Measurements from ENCODE around the gene SLC35A4.

- TF ChIP-seq CTCF (conservative IDR thresholded peaks at IDR 0.05 in 1 of 2, IDR thresholded peaks at IDR 0.05 in 1 of 2; ENCODE audit: extremely low read depth in 1 of 2, insufficient read depth in 1 of 2, low read depth in 1 of 2, low read length in 2 of 2) (no peak), EZH2 (IDR thresholded peaks at IDR 0.05; ENCODE audit: borderline replicate concordance, low read length) (no peak)
These were observed 8.8 kb upstream of the SLC35A4 start for GRCh38 chr5:140555747-140556312.

All from mammary epithelial cell (primary cell).